ENCODE results near the gene PRPH. TPM values are rescaled to one million over a fixed set of nuclear protein-coding genes. Genes with fewer than 3 reads are reported as not detected.

The PRPH gene
- total RNA-seq, 1 donor from 2014 or later: 0.57 TPM

DNA sequence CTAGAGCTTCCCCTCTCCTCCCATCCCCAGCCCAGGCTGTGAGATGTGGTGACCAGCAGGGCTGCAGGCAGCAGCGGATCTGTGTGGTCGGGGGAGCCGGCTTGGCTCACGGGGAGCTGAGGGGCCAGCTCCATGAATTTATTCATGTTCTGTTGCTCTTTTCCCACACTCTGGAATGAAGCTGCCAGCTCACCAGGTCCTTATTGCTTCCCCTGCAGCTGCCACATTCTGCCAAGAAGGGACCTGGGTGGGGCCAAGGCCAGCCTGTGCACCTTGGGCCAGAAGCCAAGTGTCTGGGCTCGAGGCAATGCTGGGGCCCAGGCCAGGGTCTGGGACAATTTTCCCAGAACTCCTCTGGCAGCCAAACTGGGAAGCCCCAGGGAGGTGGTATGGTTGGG lies 44.5 kb downstream of the PRPH start:
- DNase-seq (ENCODE audit: missing footprints) (no peak), ATAC-seq (no peak)
- intact Hi-C loops (cut with DNase I): no loop called here

DNA sequence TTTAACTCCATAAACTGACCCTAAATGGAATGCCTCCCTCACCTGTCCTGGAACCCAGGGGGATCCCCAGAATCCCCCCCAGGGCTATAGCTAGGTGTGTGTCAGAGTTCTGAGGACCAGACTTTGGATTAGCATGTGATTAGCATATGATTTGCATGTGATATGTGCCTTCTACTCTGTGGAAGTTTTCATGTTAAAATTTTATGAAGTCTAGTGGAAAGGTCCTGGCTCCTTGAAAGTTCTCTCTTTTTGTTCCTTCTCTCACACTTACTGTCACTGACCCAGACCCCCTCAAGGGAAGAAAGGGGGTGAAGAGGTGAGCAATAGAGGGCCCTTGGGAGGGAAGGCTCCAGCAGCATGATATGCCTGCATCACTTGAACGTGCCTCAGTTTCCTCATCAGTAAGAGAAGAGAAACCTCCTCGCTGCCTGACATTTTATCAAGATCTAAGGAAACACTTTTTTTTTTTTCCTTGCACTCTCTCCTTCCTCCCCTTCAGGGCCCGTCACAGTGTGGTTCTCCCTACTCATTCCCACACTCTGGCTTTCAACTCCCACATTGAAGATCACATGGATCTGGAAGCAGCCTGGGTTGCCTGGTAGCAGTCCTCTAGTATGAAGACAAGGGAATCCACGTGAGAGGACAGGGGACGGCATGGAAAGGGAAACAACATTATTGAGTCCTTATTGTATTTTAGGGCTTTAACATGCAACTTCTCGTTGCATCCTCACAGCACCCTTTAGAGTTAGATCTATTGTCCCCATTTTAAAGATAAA lies 45.3 kb downstream of the PRPH start:
- no peak for ATAC-seq
- intact Hi-C loops (cut with DNase I): no loop called here
- no peak for DNase-seq (ENCODE audit: missing footprints)

DNA sequence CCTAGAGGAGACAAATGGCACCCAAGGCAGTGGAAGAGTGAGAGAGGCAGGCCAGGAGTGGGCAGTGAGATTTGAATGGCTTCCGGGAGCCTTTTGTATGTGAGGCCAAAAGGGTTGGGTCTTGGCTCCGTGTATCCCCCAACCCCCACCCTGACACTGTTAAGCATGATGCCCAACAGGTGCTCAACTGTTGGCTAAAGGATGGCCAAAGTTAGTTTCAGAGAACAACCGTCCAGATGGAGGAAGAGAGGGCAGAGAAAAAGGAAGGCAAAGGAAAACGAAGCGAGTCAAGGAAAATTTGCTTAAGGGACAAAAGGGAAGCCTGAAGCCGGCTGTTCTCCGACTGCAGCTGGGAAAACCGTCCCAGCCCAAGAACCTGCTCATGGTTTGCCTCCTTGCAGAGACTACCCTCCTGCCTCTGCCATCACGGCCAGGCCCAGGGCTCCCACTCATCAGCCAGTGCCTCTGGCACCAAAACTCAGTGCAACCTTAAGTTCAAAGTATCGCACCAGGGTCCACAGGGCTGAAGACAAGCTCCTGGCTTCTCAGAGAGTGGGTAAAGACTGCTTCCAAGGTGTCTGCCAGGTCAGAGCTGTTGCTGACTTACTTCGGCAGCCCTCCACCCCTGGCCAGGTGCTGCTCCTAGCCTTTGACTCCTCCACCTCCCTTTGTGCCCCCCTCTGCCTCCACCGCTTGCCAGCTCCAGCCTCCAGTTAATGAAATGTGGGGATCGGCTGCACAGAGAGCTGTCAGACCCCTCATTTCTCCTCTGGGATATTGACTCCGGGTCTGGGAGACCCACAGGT lies 46.2 kb downstream of the PRPH start:
- intact Hi-C loops (cut with DNase I): no loop called here

DNA sequence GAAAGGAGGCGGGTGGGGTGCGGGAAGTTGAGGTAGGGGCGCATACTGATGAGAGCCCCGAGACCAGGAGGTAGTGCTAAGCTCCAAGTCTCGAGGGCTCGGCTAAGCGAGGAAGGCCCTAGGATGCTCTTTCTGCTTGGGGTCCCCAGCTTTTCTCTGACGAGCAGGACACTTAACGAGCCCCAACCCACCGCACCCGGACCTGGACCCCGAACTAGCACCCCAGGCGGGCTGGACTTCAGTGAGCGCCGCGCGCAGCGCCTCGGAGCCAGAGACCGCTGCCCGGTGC lies 46.8 kb downstream of the PRPH start:
- DNase-seq (ENCODE audit: missing footprints): no peak
- intact Hi-C loops (cut with DNase I): no loop called here

More for the DNA sequence above, 46.2 kb downstream of the PRPH start:
- ATAC-seq (no peak), DNase-seq (ENCODE audit: missing footprints) (no peak)

DNA sequence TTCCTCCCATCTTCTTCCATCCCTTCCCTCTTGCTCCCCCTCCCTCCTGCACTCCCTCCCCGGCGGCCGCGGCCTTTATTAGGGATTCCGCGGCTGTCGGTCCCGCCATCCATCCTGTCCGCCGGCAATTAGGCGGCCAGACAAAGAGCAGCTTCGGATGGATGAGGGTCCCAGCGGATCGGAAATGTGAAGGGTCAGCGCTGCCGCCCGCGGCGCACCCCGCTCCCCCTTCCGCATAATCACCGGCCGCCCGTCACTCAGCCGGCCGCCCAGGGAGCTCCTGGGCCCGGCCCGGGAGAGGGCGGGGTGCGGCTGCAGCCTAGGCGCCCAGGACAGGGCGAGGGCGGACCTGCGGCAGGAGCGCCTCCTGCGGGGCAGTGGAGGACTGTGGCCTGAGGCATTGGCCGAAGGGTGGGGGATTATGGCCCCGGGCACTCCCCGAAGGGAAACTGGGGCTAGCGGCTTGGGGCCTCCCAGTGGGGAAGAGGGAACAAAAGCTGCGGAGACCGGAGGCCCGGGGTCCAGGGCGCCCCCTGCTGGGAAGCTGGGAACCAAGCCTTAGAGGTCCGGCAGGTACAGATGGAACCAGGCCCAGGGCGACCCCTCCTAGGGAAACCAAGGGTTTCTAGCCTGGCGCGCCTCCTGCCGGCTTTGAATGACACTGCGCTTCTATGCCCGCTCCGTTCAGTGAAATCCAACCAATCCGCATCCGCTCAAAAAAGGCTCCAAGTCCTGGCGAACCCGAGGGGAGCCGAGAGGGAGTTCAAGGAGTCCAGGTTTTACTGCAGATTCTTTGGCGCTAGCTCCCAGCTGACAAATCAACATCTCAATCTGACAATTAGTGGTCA lies 47.3 kb downstream of the PRPH start:
- DNase-seq (ENCODE audit: missing footprints) (peak; percentile 86), ATAC-seq (peak; percentile 49)
- intact Hi-C loops (cut with DNase I): no loop called here

More for the DNA sequence above, 46.8 kb downstream of the PRPH start:
- no peak for ATAC-seq

DNA sequence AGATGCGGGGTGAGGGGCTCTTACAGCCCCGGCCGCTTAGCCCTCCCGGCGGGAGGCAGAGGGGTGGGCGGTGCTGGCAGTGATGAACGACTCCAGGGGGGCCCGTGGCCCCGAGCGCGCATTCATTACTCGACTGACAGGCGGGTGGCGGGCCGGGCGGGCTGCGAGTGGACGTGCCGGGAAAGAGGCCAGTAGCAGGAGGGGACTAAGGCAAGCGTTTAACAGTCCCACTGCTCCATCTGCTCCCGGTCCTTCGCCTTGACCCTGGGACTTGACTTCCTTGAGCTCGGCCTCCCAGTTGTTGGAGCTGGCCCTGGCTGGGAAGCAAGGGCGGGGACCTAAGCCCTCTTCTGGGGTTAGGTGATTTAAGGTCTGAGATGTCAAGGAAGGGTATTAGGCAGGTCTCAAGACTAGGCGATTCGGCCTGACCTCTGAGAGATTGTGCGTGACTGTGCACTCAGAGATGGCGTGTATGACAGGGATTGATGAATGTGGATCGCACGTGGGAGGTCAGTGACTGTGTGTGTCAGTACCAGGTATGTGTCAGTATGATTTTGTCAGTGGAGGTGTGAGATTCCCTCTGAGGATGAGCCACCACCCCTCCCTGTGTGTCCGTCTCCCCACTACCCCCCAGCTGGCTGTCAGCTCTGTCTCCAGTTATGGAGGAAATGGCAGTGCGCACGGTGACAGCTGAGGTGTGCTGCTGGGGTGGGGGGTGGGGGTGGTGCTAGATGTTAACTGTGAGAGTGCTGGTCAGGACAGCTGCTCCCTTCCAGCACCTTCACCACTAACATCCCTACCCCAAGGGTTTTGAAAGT lies 48.2 kb downstream of the PRPH start:
- DNase-seq (ENCODE audit: missing footprints) (no peak), ATAC-seq (no peak)
- intact Hi-C loops (cut with DNase I): no loop called here

DNA sequence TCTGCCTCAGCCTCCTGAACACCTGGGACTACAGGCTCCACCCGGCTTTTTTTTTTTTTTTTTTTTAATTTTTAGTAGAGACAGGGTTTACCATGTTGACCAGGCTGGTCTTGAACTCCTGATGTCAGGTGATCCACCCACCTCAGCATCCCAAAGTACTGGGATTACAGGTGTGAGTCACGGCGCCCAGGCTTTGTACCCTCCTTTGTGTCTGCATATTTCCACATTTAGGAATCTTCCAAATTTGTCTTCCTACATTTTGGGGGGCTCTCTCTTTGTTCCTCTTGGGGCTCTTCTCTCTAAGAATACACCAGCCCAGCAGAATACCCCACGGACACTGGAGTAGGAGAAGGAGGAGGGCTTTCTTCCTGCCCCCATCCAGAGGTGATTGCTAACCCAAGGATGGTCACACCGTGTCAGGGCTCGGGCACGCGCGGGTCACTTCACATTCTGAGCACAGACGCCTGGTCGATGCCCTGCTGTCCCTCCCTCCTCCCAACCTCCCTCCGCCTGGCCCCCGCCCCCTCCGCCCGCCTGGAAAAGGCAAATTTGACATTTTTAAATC lies 49.6 kb downstream of the PRPH start:
- DNase-seq (ENCODE audit: missing footprints) (no peak), ATAC-seq (no peak)
- intact Hi-C loops (cut with DNase I): no loop called here

DNA sequence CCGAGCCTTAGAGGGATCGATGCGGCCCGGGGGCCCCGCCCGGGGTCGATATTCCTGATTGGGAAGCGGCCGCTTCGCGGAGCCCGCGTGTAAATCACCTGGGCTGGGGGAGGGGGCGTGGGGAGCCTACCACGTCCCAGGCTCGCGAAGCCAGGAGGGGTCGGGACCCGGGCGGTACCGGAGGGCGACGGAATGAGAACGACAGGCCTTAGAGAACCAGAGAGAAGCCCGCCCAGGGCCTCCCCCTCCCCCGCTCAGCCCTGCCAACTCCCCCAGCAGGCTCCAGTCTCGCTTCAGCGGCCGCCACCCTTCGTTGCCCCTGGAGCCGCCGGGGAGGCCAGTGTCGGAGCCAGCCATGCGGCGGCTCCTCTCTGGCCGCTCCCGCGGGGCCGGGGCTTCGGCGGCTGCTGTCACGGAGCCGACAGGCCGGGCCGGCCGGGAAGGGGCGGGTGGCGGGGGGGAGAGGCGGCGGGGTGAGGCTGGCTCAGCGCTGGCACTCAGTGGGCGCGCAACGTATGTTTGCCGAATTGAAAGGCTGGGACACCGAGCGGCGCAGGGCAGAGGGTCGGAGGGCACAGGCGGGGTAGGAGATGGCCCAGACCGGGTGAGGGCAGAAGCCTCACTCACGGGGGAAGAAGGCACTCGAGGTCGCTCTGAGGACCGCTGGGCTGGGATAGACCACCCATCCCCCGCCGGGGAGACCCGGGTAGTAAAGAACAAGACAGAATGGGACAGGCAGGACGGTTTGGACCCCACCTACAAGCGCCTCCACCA lies 50.3 kb downstream of the PRPH start:
- intact Hi-C loops (cut with DNase I): no loop called here
- ATAC-seq (no peak), DNase-seq (ENCODE audit: missing footprints) (no peak)

DNA sequence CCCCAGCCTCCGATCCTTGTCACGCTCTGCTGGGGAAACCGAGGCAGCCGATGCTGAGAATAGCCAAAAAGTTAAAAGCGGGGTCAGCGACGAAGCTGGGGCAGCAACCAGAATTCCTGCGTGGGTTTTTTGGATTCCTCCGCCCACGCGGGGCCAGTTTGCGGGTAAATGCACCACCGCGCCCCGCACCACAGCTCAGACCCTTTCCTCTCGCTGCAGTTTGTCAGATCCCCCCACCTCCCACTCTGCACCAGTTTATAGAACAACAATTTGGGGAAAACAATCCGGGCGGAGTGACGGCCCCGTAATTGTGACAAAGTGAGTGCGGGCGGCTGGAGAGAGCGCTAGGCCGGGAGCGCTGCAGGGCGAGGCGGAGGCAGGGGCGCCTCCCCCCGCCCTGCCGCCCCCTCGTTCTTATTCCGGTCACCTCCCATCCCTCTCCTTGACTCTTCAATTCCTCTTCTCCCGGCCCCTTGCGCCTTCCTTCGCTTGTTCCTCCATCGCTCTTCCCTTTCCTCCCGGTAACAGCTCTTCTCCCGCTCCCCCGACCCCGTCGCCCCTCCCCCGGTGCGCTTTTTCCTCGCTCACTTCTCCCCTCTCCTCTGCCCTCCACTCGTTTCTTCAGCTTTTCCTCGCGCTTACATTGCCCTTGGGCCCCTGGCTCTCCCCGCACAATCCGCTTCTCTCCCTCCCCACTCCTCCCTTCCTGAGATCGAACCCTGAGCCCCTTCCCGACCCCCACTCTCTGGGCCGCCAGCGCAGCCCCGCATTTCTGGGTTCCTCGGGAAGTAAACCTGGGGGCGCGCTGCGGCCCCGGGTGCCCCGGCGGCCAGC lies 51.1 kb downstream of the PRPH start:
- no peak for DNase-seq (ENCODE audit: missing footprints)
- intact Hi-C loops (cut with DNase I): no loop called here
- no peak for ATAC-seq

DNA sequence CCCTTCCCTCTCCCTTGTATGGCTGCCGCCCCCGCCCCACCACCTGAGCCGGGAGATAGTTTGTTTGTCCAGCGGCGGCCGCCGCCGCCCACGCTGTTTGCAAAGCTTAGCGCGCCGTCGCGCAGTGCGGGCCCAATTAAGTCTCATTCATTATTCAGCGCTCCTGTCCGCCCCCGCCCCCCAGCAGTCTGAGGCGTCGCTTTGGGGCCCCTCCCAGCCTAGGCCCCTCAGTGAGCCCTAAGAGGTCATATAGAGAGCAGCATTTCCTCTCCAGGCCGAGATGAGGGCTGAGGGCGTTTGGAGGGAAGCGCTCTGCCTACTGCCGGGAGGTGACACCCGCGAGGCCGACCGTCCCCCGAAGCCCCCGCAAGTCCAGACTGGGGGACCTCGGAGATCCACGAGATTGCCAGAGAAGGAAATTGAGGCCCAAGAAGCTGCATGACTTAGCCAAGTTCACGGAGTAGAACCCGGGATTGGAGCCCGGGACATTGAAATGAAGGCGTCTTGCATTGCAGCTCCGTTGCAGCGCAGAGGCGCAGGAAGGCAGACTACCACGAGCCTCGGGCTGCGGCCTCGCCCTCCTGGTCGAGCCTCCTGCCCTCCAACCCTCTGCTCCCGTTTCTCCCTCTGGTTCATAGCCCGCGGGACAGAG lies 51.8 kb downstream of the PRPH start, which contains the start of gene DNAJC22:
TSS of gene DNAJC22 (plus strand) at position 230 of the 652 bp plus-strand sequence. CDS start 1,985 bp downstream, outside the sequence.
- intact Hi-C loops (cut with DNase I): no loop called here
- no peak for ATAC-seq

DNA sequence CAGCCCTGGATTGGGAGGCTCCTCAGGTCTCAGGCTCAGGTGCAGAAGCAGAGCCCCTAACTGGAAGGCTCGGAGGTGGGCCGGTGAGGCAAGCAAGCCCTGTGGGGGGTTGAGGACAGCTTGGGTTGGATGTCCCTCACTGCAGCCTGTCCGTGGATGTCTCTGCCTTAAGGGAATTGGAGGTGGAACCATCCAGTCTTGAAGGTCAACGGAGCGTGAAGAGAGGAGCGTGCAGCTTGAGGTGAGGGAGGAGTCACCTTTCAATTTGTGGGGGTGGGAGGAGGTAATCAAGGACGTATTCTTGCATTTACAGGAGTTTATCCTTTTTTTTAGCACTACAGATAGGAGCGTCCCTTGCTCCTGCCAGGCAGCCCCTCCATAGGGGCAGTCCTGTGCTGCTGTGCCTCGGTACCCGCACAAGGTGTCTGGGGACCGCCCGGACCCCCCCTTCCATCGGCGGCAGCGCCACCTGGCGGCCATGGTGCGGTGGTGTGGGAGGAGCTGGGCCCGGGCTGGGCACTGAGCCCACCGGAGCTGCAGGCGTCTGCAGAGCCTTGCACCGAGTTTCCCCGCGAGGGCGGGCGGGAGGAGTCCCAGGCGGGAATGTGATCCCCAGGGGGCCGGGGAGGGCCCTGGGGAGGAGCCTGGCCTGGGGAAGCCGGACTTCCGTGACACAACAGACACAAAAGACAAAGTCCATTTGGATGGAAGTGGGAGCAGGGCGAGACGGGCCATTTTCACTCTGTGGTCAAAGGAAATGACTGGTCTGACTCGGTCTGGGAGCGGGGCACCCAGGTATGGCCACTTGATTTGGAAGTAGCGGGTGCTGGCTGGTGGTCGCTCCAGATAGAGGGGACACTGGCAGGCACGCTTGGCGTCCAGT lies 52.6 kb downstream of the PRPH start:
- ATAC-seq: peak; percentile 86
- intact Hi-C loops (cut with DNase I): no loop called here

More for the DNA sequence above, 51.8 kb downstream of the PRPH start, which contains the start of gene DNAJC22:
- no peak for DNase-seq (ENCODE audit: missing footprints)

More for the DNA sequence above, 52.6 kb downstream of the PRPH start:
- peak; percentile 91 for DNase-seq (ENCODE audit: missing footprints)
